Measurements from ENCODE around the gene EML5. TPM values are rescaled to one million over a fixed set of nuclear protein-coding genes. Genes with fewer than 3 reads are reported as not detected.
"Not testable (repeated sequence)": the region's sequence is repeated elsewhere in the genome, so short reads cannot be mapped to it uniquely, and the experiment has no call there.

The EML5 gene
- total RNA-seq, 1 donor from 2014 or later: 0.49 TPM

DNA sequence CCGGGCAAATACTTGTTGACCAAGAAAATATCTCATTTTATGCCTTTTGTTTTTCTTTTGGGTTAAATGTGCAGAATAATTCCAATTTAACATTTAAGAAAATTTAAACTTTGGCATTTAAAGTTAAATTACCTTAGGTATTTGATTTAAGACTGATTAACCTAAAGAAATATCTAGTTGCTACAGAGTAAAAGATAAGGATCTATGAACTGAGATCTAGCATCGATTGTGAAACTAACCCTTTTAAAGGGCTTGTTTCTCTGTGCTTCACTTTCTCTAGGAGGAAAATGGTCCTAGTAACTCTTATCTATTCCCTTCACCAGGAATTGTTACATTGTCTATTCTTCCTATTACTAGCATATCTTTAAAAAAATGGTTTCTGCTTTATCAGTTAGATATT lies 29.1 kb upstream of the EML5 start:
- peaks cover 10% of the 10 kb centered on the region for H3K4me1 ChIP-seq
- H3K36me3 ChIP-seq: no peaks in the 10 kb centered on the region
- no peaks in the 10 kb centered on the region for H3K9me3 ChIP-seq
- H3K27ac ChIP-seq: no peak overlapping the region
- TF ChIP-seq, protein P1, sequence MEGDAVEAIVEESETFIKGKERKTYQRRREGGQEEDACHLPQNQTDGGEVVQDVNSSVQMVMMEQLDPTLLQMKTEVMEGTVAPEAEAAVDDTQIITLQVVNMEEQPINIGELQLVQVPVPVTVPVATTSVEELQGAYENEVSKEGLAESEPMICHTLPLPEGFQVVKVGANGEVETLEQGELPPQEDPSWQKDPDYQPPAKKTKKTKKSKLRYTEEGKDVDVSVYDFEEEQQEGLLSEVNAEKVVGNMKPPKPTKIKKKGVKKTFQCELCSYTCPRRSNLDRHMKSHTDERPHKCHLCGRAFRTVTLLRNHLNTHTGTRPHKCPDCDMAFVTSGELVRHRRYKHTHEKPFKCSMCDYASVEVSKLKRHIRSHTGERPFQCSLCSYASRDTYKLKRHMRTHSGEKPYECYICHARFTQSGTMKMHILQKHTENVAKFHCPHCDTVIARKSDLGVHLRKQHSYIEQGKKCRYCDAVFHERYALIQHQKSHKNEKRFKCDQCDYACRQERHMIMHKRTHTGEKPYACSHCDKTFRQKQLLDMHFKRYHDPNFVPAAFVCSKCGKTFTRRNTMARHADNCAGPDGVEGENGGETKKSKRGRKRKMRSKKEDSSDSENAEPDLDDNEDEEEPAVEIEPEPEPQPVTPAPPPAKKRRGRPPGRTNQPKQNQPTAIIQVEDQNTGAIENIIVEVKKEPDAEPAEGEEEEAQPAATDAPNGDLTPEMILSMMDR (IDR thresholded peaks at IDR 0.05): no peak
- TF ChIP-seq POLR2A (IDR thresholded peaks at IDR 0.05) (no peak), POLR2AphosphoS5 (IDR thresholded peaks at IDR 0.05; ENCODE audit: insufficient read depth in 1 of 2, low read depth in 1 of 2) (no peak)
- H3K27me3 ChIP-seq: no peaks in the 10 kb centered on the region
- DNase-seq (ENCODE audit: extremely low spot score in 2 of 2): no peak
- no peak overlapping the region for H3K4me3 ChIP-seq
- intact Hi-C loops (cut with DNase I): no loop called here

DNA sequence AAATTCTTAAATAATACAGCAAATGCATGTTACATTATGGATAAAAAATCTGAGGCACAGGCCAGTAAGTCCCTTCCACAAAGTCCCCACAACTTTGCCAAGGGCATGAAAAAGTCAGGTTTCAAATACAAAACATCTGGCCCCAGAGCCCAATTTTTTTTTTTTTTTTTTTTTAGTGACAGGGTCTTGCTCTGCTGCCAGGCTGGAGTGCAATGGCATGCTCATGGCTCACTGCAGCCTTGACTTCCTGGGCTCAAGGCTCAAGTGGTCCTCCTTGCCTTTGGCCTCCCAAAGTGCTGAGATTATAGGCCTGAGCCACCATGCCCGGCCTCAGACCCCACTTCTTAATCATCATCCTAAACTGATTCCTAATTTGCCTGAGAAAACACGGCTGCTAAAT lies 28.6 kb upstream of the EML5 start:
- intact Hi-C loops (cut with DNase I): no loop called here
- no peak overlapping the region for H3K4me3 ChIP-seq
- no peaks in the 10 kb centered on the region for H3K36me3 ChIP-seq
- DNase-seq (ENCODE audit: extremely low spot score in 2 of 2): no peak
- H3K27ac ChIP-seq: no peak overlapping the region
- H3K9me3 ChIP-seq: no peaks in the 10 kb centered on the region
- TF ChIP-seq, protein P1 (IDR thresholded peaks at IDR 0.05): no peak
- TF ChIP-seq POLR2A (IDR thresholded peaks at IDR 0.05) (no peak), POLR2AphosphoS5 (IDR thresholded peaks at IDR 0.05; ENCODE audit: insufficient read depth in 1 of 2, low read depth in 1 of 2) (no peak)
- no peaks in the 10 kb centered on the region for H3K27me3 ChIP-seq
- peaks cover 10% of the 10 kb centered on the region for H3K4me1 ChIP-seq

DNA sequence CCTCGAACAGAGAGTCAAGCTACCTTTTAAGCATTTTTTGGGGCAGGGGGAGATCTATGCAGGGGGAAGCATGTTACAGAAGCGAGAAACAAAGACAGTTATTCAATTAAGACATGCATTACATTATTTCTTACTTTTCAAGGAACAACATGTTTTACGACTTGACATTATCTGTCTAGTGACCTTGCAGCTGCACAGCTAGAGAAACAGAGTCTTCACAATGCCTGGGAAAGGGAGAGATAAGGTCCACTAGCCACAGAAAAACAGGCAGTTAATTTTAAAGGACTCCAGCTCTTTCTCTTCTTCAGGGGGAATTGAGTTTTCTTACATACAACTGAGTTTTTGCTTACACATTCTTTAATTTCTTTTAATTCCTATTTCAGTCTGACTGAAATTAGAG lies 26.9 kb upstream of the EML5 start:
- H3K4me3 ChIP-seq; DNase-seq (ENCODE audit: extremely low spot score in 2 of 2); H3K27ac ChIP-seq; H3K36me3 ChIP-seq; H3K27me3 ChIP-seq; H3K4me1 ChIP-seq; intact Hi-C loops (cut with DNase I); H3K9me3 ChIP-seq: not testable (repeated sequence)

DNA sequence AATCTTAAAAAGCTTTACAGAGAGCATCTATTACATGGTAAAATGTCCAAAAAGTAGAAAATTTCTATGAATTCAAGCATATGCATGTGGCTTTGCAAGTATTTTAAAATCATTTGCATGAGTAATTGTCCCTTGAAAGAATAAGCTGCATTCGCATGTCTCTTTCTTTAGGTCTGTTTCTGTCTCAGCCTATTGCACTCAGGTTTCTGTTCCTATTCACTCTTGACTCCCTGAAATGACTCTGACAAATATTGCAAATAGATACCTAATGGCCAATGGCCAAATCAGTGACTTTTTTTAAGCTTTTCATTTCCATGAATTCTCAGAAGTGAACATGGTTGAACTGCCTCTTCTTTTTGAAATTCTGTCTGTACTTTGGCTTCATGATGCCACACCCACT lies 25.3 kb upstream of the EML5 start:
- TF ChIP-seq POLR2A (IDR thresholded peaks at IDR 0.05) (no peak), POLR2AphosphoS5 (IDR thresholded peaks at IDR 0.05; ENCODE audit: insufficient read depth in 1 of 2, low read depth in 1 of 2) (no peak)
- no peaks in the 10 kb centered on the region for H3K4me1 ChIP-seq
- H3K36me3 ChIP-seq: no peaks in the 10 kb centered on the region
- DNase-seq (ENCODE audit: extremely low spot score in 2 of 2): no peak
- H3K9me3 ChIP-seq: no peaks in the 10 kb centered on the region
- H3K4me3 ChIP-seq: no peak overlapping the region
- no peak overlapping the region for H3K27ac ChIP-seq
- H3K27me3 ChIP-seq: no peaks in the 10 kb centered on the region
- intact Hi-C loops (cut with DNase I): no loop called here

DNA sequence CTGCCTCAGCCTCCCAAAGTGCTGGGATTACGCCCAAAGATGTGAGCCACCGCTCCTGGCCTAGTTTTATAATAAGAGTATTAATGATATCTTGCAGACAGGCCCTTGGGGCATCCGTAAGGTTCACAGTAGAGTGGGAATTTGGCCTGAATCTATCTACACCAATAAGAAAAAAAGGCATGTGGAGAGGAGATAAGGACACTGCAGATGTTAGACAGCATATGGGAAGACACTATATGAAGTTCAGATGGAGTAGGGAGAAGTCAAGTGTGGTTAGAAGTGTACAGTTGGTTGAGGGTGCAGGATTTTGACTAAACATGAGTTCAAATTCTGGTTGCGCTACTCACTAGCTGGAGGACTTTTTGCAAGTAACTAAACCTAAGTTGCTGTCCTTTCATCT lies 23.2 kb upstream of the EML5 start:
- TF ChIP-seq, protein P1 (IDR thresholded peaks at IDR 0.05): no peak
- TF ChIP-seq POLR2AphosphoS5 (IDR thresholded peaks at IDR 0.05; ENCODE audit: insufficient read depth in 1 of 2, low read depth in 1 of 2) (no peak), POLR2A (IDR thresholded peaks at IDR 0.05) (no peak)
- H3K4me1 ChIP-seq: no peaks in the 10 kb centered on the region
- intact Hi-C loops (cut with DNase I): no loop called here

DNA sequence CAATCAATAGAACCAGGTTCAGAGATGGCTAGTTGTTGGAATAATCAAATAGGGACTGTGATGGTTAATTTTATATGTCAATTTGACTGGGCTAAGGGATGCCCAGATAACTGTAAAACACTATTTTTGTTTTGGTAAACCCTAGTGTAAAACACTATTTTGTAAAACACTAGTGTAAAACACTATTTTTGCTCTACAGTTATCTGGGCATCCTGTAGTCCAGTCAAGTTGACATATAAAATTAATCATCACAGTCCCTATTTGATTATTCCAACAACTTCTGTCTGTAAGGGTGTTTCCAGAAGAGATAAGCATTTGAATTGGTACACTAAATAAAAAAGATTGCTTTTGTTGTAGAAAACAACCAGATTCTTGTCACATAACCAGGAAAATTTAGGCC lies 15.6 kb upstream of the EML5 start:
- intact Hi-C loops (cut with DNase I): no loop called here
- H3K36me3 ChIP-seq: no peaks in the 10 kb centered on the region
- H3K4me3 ChIP-seq: no peak overlapping the region
- H3K27ac ChIP-seq: no peak overlapping the region
- TF ChIP-seq, protein P1 (IDR thresholded peaks at IDR 0.05): no peak
- TF ChIP-seq POLR2AphosphoS5 (IDR thresholded peaks at IDR 0.05; ENCODE audit: insufficient read depth in 1 of 2, low read depth in 1 of 2) (no peak), POLR2A (IDR thresholded peaks at IDR 0.05) (no peak)
- H3K27me3 ChIP-seq: no peaks in the 10 kb centered on the region
- H3K4me1 ChIP-seq: no peaks in the 10 kb centered on the region
- H3K9me3 ChIP-seq: no peaks in the 10 kb centered on the region
- DNase-seq (ENCODE audit: extremely low spot score in 2 of 2): no peak

More for the DNA sequence above, 23.2 kb upstream of the EML5 start:
- Histone ChIP-seq H3K27me3 (no peaks in the 10 kb centered on the region), H3K9me3 (no peaks in the 10 kb centered on the region), H3K27ac (no peak overlapping the region), H3K36me3 (no peaks in the 10 kb centered on the region), H3K4me3 (no peak overlapping the region)
- DNase-seq (ENCODE audit: extremely low spot score in 2 of 2): no peak

Data from vagina (tissue), 2 donors.